DMS153 treated with DMSO at 0.1 percent for 48 hours (cell line): ENCODE data around the gene AGTPBP1.
"Not testable (repeated sequence)": the region's sequence is repeated elsewhere in the genome, so short reads cannot be mapped to it uniquely, and the experiment has no call there.

ENCODE experiments used
- DNase-seq: peaks from one replicate; lab custom pipeline; 2025; ENCODE audit not compliant: unreplicated experiment; lab: John Stamatoyannopoulos, UW

The AGTPBP1 gene

GRCh38 chr9:85640425-85640824 lies 101.3 kb downstream of the AGTPBP1 start:
- no peak for DNase-seq

- DNase-seq: no peak
Observed at GRCh38 chr9:85639675-85640186, 102.0 kb downstream of the AGTPBP1 start.

GRCh38 chr9:85631809-85632208 lies 109.9 kb downstream of the AGTPBP1 start:
- no peak for DNase-seq

- no peak for DNase-seq
Observed at GRCh38 chr9:85630676-85631075, 111.1 kb downstream of the AGTPBP1 start.

GRCh38 chr9:85617141-85617670 lies 124.5 kb downstream of the AGTPBP1 start:
- DNase-seq: no peak

GRCh38 chr9:85615792-85616191 lies 126.0 kb downstream of the AGTPBP1 start:
- no peak for DNase-seq

- DNase-seq: peak; percentile 21
Observed at GRCh38 chr9:85610074-85610860, 131.5 kb downstream of the AGTPBP1 start.

GRCh38 chr9:85605905-85606304 lies 135.8 kb downstream of the AGTPBP1 start:
- DNase-seq: no peak

GRCh38 chr9:85603936-85604335 lies 137.8 kb downstream of the AGTPBP1 start:
- DNase-seq: no peak

GRCh38 chr9:85602742-85603141 lies 139.0 kb downstream of the AGTPBP1 start:
- DNase-seq: no peak

- DNase-seq: no peak
Observed at GRCh38 chr9:85600675-85601263, 141.0 kb downstream of the AGTPBP1 start.

GRCh38 chr9:85599540-85600105 lies 142.1 kb downstream of the AGTPBP1 start:
- DNase-seq: no peak

GRCh38 chr9:85594316-85594715 lies 147.4 kb downstream of the AGTPBP1 start:
- DNase-seq: no peak

GRCh38 chr9:85586684-85587083 lies 155.1 kb downstream of the AGTPBP1 start:
- DNase-seq: no peak

- no peak for DNase-seq
Observed at GRCh38 chr9:85577353-85577952, 164.3 kb downstream of the AGTPBP1 start.

GRCh38 chr9:85575868-85576267 lies 165.9 kb downstream of the AGTPBP1 start:
- DNase-seq: no peak

- not testable (repeated sequence) for DNase-seq
Observed at GRCh38 chr9:85573546-85573945, 168.2 kb downstream of the AGTPBP1 start.

GRCh38 chr9:85572917-85573316 lies 168.8 kb downstream of the AGTPBP1 start:
- not testable (repeated sequence) for DNase-seq

GRCh38 chr9:85569988-85570387 lies 171.8 kb downstream of the AGTPBP1 start:
- no peak for DNase-seq

- DNase-seq: no peak
Observed at GRCh38 chr9:85559526-85559925, 182.2 kb downstream of the AGTPBP1 start.

GRCh38 chr9:85554349-85554748 lies 187.4 kb downstream of the AGTPBP1 start:
- DNase-seq: no peak
